HEK293 (cell line): ENCODE results near the gene PDE4A.
A peak's percentile ranks its signal among the peaks of the same experiment; 100 is the strongest.

Experiments used
- CTCF ChIA-PET: fragments of 350-600 bp; formaldehyde crosslinking; extraction: SDS; loops from one replicate; lab custom pipeline; 2021; ENCODE audit warnings: antibody characterized with exemption; lab: Yijun Ruan, JAX
- POLR2A ChIA-PET: fragments of 300-600 bp; formaldehyde crosslinking; extraction: SDS; loops from one replicate; lab custom pipeline; 2020; ENCODE audit warnings: antibody characterized with exemption, inconsistent platforms; lab: Yijun Ruan, JAX
- H3K27ac ChIP-seq: fragments of 200-500 bp; sonication (Bioruptor generic); 2 replicates; pipeline ENCODE4 v1.5.1; 2014; ENCODE audit warnings: low read depth, low read length, control low read depth, inconsistent platforms; ENCODE audit errors: extremely low read depth
- H3K36me3 ChIP-seq, 2 experiments: fragments of 200-500 bp in 1 of 2; sonication (Bioruptor generic) in 1 of 2; 1 replicate in 1 of 2; 2 replicates in 1 of 2; pipeline ENCODE4 v1.5.1; 2014 to 2017; ENCODE audit warnings: inconsistent platforms in 2 of 2, low read length in 2 of 2; ENCODE audit not compliant: control insufficient read depth in 2 of 2, insufficient read depth in 1 of 2
- H3K4me1 ChIP-seq: fragments of 200-500 bp; sonication (Bioruptor generic); 2 replicates; pipeline ENCODE4 v1.5.1; 2014; ENCODE audit warnings: mild to moderate bottlenecking, low read length, inconsistent platforms; ENCODE audit not compliant: control insufficient read depth, insufficient read depth
- H3K4me3 ChIP-seq: 2 replicates; pipeline ENCODE4 v1.5.1; 2011; ENCODE audit warnings: low read depth, mild to moderate bottlenecking, control low read depth, low read length, moderate library complexity
- H3K9me3 ChIP-seq: fragments of 200-500 bp; sonication (Bioruptor generic); 2 replicates; pipeline ENCODE4 v1.5.1; 2014; ENCODE audit warnings: low read depth, low read length, inconsistent platforms; ENCODE audit not compliant: control insufficient read depth, insufficient read depth
- BCL11A ChIP-seq: fragments of 450-650 bp; formaldehyde crosslinking; IDR thresholded peaks from 2 replicates; pipeline ENCODE4 v1.5.1; 2016; ENCODE audit warnings: low read depth, missing biosample characterization, missing genetic modification characterization
- GLI2 ChIP-seq: fragments of 450-650 bp; formaldehyde crosslinking; IDR thresholded peaks from 2 replicates; pipeline ENCODE4; 2017; ENCODE audit warnings: missing biosample characterization, missing genetic modification characterization, low read depth, borderline replicate concordance
- GLIS1 ChIP-seq: fragments of 450-650 bp; formaldehyde crosslinking; IDR thresholded peaks from 2 replicates; pipeline ENCODE4 v1.5.1; 2016; ENCODE audit warnings: missing biosample characterization, missing genetic modification characterization
- KLF10 ChIP-seq: fragments of 450-650 bp; IDR thresholded peaks from 2 replicates; pipeline ENCODE4 v1.5.1; 2018; ENCODE audit warnings: missing biosample characterization, mild to moderate bottlenecking, missing genetic modification characterization
- MEIS1 ChIP-seq: sonication (generic); formaldehyde crosslinking; IDR thresholded peaks from 2 replicates; pipeline ENCODE4 v1.8.1; 2022; ENCODE audit warnings: missing genetic modification reagents, mild to moderate bottlenecking, borderline replicate concordance
- MYNN ChIP-seq: fragments of 450-650 bp; formaldehyde crosslinking; IDR thresholded peaks from 2 replicates; pipeline ENCODE4 v1.5.1; 2016; ENCODE audit warnings: missing biosample characterization, missing genetic modification characterization, borderline replicate concordance
- PATZ1 ChIP-seq: fragments of 450-650 bp; formaldehyde crosslinking; IDR thresholded peaks from 2 replicates; pipeline ENCODE4 v1.5.1; 2016; ENCODE audit warnings: missing biosample characterization, missing genetic modification characterization
- PRDM6 ChIP-seq: fragments of 450-650 bp; formaldehyde crosslinking; IDR thresholded peaks from 2 replicates; pipeline ENCODE4 v1.5.1; 2017; ENCODE audit warnings: missing biosample characterization, missing genetic modification characterization
- ZNF121 ChIP-seq: fragments of 450-650 bp; formaldehyde crosslinking; IDR thresholded peaks from 2 replicates; pipeline ENCODE4 v1.5.1; 2016; ENCODE audit warnings: missing biosample characterization, missing genetic modification characterization
- ZNF366 ChIP-seq: fragments of 450-650 bp; formaldehyde crosslinking; conservative IDR thresholded peaks from 2 replicates; pipeline ENCODE4 v1.5.1; 2016; ENCODE audit warnings: missing biosample characterization, missing genetic modification characterization
- ZNF391 ChIP-seq: fragments of 450-650 bp; formaldehyde crosslinking; IDR thresholded peaks from 2 replicates; pipeline ENCODE4 v1.5.1; 2016; ENCODE audit warnings: low read depth, missing biosample characterization, missing genetic modification characterization, borderline replicate concordance
- ZNF48 ChIP-seq: fragments of 450-650 bp; formaldehyde crosslinking; IDR thresholded peaks from 2 replicates; pipeline ENCODE4 v1.5.1; 2016; ENCODE audit warnings: missing biosample characterization, missing genetic modification characterization
- ZNF629 ChIP-seq: fragments of 450-650 bp; formaldehyde crosslinking; IDR thresholded peaks from 2 replicates; pipeline ENCODE4 v1.5.1; 2017; ENCODE audit warnings: missing biosample characterization, missing genetic modification characterization
- ZNF654 ChIP-seq: fragments of 450-650 bp; formaldehyde crosslinking; IDR thresholded peaks from 2 replicates; pipeline ENCODE4 v1.5.1; 2016; ENCODE audit warnings: low read depth, missing biosample characterization, missing genetic modification characterization
- ZNF843 ChIP-seq: fragments of 450-650 bp; formaldehyde crosslinking; IDR thresholded peaks from 2 replicates; pipeline ENCODE4 v1.5.1; 2016; ENCODE audit warnings: missing biosample characterization, missing genetic modification characterization
- TF ChIP-seq, protein P1 (sequence below): fragments of 450-650 bp; formaldehyde crosslinking; IDR thresholded peaks from 2 replicates; pipeline ENCODE4 v1.5.1; 2016; ENCODE audit warnings: missing biosample characterization, missing genetic modification characterization
- TF ChIP-seq, protein P2 (sequence below): fragments of 450-650 bp; formaldehyde crosslinking; IDR thresholded peaks from 2 replicates; pipeline ENCODE4 v1.5.1; 2016; ENCODE audit warnings: missing biosample characterization, missing genetic modification characterization
- TF ChIP-seq, protein P3 (sequence below): fragments of 450-650 bp; formaldehyde crosslinking; IDR thresholded peaks from 2 replicates; pipeline ENCODE4 v1.5.1; 2016; ENCODE audit warnings: missing biosample characterization, missing genetic modification characterization

PDE4A gene

GRCh38 chr19:10508036-10508435 is 87.7 kb downstream of the PDE4A start:
- Histone ChIP-seq H3K4me3 (no peak overlapping the region), H3K4me1 (no peaks in the 10 kb centered on the region), H3K36me3 (no peaks in the 10 kb centered on the region), H3K27ac (no peak overlapping the region), H3K9me3 (no peaks in the 10 kb centered on the region)
- CTCF ChIA-PET = interaction anchor here (0.8 to 2.8 kb wide), 6 partner anchors 9 to 45 kb away, joined by 3 to 18 read pairs (median 4); partner anchors contain the start of gene S1PR5
- POLR2A ChIA-PET = no interaction called here
- TF ChIP-seq MYNN (no peak), ZNF366 (no peak)
- TF ChIP-seq, protein P1, sequence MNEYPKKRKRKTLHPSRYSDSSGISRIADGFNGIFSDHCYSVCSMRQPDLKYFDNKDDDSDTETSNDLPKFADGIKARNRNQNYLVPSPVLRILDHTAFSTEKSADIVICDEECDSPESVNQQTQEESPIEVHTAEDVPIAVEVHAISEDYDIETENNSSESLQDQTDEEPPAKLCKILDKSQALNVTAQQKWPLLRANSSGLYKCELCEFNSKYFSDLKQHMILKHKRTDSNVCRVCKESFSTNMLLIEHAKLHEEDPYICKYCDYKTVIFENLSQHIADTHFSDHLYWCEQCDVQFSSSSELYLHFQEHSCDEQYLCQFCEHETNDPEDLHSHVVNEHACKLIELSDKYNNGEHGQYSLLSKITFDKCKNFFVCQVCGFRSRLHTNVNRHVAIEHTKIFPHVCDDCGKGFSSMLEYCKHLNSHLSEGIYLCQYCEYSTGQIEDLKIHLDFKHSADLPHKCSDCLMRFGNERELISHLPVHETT (tag by site-specific recombination) = no peak

- H3K4me3 ChIP-seq = no peak overlapping the region
- no peaks in the 10 kb centered on the region for H3K4me1 ChIP-seq
- CTCF ChIA-PET = interaction anchor here (0.7 to 2.8 kb wide), 11 partner anchors 9 to 80 kb away, joined by 3 to 18 read pairs (median 3); partner anchors contain the start of gene S1PR5
- TF ChIP-seq, protein P2, sequence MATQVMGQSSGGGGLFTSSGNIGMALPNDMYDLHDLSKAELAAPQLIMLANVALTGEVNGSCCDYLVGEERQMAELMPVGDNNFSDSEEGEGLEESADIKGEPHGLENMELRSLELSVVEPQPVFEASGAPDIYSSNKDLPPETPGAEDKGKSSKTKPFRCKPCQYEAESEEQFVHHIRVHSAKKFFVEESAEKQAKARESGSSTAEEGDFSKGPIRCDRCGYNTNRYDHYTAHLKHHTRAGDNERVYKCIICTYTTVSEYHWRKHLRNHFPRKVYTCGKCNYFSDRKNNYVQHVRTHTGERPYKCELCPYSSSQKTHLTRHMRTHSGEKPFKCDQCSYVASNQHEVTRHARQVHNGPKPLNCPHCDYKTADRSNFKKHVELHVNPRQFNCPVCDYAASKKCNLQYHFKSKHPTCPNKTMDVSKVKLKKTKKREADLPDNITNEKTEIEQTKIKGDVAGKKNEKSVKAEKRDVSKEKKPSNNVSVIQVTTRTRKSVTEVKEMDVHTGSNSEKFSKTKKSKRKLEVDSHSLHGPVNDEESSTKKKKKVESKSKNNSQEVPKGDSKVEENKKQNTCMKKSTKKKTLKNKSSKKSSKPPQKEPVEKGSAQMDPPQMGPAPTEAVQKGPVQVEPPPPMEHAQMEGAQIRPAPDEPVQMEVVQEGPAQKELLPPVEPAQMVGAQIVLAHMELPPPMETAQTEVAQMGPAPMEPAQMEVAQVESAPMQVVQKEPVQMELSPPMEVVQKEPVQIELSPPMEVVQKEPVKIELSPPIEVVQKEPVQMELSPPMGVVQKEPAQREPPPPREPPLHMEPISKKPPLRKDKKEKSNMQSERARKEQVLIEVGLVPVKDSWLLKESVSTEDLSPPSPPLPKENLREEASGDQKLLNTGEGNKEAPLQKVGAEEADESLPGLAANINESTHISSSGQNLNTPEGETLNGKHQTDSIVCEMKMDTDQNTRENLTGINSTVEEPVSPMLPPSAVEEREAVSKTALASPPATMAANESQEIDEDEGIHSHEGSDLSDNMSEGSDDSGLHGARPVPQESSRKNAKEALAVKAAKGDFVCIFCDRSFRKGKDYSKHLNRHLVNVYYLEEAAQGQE (tag by site-specific recombination) = no peak
- TF ChIP-seq BCL11A (tag by site-specific recombination) (no peak), ZNF121 (tag by site-specific recombination) (peak; percentile 92)
- H3K27ac ChIP-seq = no peak overlapping the region
- H3K9me3 ChIP-seq = no peaks in the 10 kb centered on the region
- H3K36me3 ChIP-seq = no peaks in the 10 kb centered on the region
- POLR2A ChIA-PET = no interaction called here
These were observed 88.4 kb downstream of the PDE4A start for GRCh38 chr19:10508707-10509106.

GRCh38 chr19:10510301-10510802 is 90.0 kb downstream of the PDE4A start:
- POLR2A ChIA-PET = interaction anchor here (0.6 kb wide), 1 partner anchor 107 kb away, joined by 3 read pairs; the partner anchor contains the start of gene CDC37
- H3K36me3 ChIP-seq = peaks cover 0 to 8% of the 10 kb centered on the region in 2 experiments; a peak in 1 of 3 replicates
- CTCF ChIA-PET = interaction anchor here (0.6 to 1.6 kb wide), 10 partner anchors 9 to 190 kb away, joined by 3 to 4 read pairs (median 3); no protein-coding TSS in a partner anchor
- H3K9me3 ChIP-seq = no peaks in the 10 kb centered on the region
- no peaks in the 10 kb centered on the region for H3K4me1 ChIP-seq
- H3K27ac ChIP-seq = no peak overlapping the region
- no peak overlapping the region for H3K4me3 ChIP-seq
- TF ChIP-seq PATZ1 (peak; percentile 75), ZNF654 (tag by site-specific recombination) (peak; percentile 11; the same call in 1 of the 2 replicates), KLF10 (tag by site-specific recombination) (no peak), ZNF48 (tag by site-specific recombination) (no peak), ZNF843 (no peak), ZNF629 (tag by site-specific recombination) (no peak), PRDM6 (tag by site-specific recombination) (no peak), ZNF391 (tag by site-specific recombination) (no peak), GLI2 (no peak), MEIS1 (no peak), GLIS1 (tag by site-specific recombination) (peak; percentile 71)
- TF ChIP-seq, protein P3, sequence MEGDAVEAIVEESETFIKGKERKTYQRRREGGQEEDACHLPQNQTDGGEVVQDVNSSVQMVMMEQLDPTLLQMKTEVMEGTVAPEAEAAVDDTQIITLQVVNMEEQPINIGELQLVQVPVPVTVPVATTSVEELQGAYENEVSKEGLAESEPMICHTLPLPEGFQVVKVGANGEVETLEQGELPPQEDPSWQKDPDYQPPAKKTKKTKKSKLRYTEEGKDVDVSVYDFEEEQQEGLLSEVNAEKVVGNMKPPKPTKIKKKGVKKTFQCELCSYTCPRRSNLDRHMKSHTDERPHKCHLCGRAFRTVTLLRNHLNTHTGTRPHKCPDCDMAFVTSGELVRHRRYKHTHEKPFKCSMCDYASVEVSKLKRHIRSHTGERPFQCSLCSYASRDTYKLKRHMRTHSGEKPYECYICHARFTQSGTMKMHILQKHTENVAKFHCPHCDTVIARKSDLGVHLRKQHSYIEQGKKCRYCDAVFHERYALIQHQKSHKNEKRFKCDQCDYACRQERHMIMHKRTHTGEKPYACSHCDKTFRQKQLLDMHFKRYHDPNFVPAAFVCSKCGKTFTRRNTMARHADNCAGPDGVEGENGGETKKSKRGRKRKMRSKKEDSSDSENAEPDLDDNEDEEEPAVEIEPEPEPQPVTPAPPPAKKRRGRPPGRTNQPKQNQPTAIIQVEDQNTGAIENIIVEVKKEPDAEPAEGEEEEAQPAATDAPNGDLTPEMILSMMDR (tag by site-specific recombination) = peak; percentile 30; the same call in 1 of the 2 replicates
